CD4-positive, alpha-beta memory T cell (primary cell): Measurements from ENCODE around the gene UTP11. TPM values are rescaled to one million over a fixed set of nuclear protein-coding genes. Genes with fewer than 3 reads are reported as not detected.
A peak's percentile ranks its signal among the peaks of the same experiment; 100 is the strongest.

Experiments
- CTCF ChIA-PET: fragments of 350-600 bp; sonication (Branson Sonifier 250); formaldehyde crosslinking; loops from one replicate; lab custom pipeline; 2021; ENCODE audit warnings: inconsistent platforms; ENCODE audit not compliant: partially characterized antibody; lab: Charles Lee
- POLR2A ChIA-PET: fragments of 350-600 bp; sonication (Branson Sonifier 250); formaldehyde crosslinking; loops from one replicate; lab custom pipeline; 2021; ENCODE audit not compliant: partially characterized antibody; lab: Charles Lee
- DNase-seq, 5 donors: peaks; one replicate each; pipeline versions ENCODE4 v3.0.0 to v3.0.0-alpha.2; 2020 to 2022; ENCODE audit warnings: mixed read lengths in 1 of 5
- H3K27ac ChIP-seq: one replicate; pipeline ENCODE4 v1.7.0; 2013; ENCODE audit warnings: low read depth, low read length
- H3K27me3 ChIP-seq: 2 replicates; pipeline ENCODE4 v1.7.0; 2013; ENCODE audit warnings: mild to moderate bottlenecking, low read length, moderate library complexity; ENCODE audit not compliant: insufficient read depth
- H3K36me3 ChIP-seq: 2 replicates; pipeline ENCODE4 v1.7.0; 2013; ENCODE audit warnings: mild to moderate bottlenecking, low read length, moderate library complexity; ENCODE audit not compliant: insufficient read depth
- H3K4me1 ChIP-seq: 2 replicates; pipeline ENCODE4 v1.7.0; 2013; ENCODE audit warnings: mild to moderate bottlenecking, low read length, moderate library complexity; ENCODE audit not compliant: insufficient read depth
- H3K4me3 ChIP-seq, 2 donors: one replicate each; pipeline ENCODE4 v1.7.0; 2013; ENCODE audit warnings: low read length in 2 of 2, mild to moderate bottlenecking in 1 of 2
- H3K9me3 ChIP-seq, 2 donors: one replicate each; pipeline ENCODE4 v1.7.0; 2013; ENCODE audit warnings: low read length in 2 of 2, control low read depth in 1 of 2; ENCODE audit not compliant: control insufficient read depth in 1 of 2
- H3K27ac Mint-ChIP-seq, 7 donors: one replicate each; pipeline ENCODE4 v1.8.0; 2020 to 2021; ENCODE audit warnings: mixed read lengths in 7 of 7, mild to moderate bottlenecking in 6 of 7, inconsistent platforms in 3 of 7, moderate library complexity in 3 of 7
- H3K27me3 Mint-ChIP-seq, 2 donors: one replicate each; pipeline ENCODE4 v1.8.0; 2020 to 2021; ENCODE audit warnings: mixed read lengths in 2 of 2
- H3K36me3 Mint-ChIP-seq, 2 donors: one replicate each; pipeline ENCODE4 v1.8.0; 2020 to 2021; ENCODE audit warnings: mixed read lengths in 2 of 2, inconsistent platforms in 1 of 2, mild to moderate bottlenecking in 1 of 2
- H3K4me1 Mint-ChIP-seq, 4 donors: one replicate each; pipeline ENCODE4 v1.8.0; 2020 to 2021; ENCODE audit warnings: mixed read lengths in 4 of 4, mild to moderate bottlenecking in 1 of 4
- H3K4me3 Mint-ChIP-seq, 8 donors: one replicate each; pipeline ENCODE4 v1.8.0; 2020 to 2021; ENCODE audit warnings: mixed read lengths in 8 of 8, mild to moderate bottlenecking in 7 of 8, moderate library complexity in 6 of 8, inconsistent platforms in 3 of 8
- H3K9me3 Mint-ChIP-seq, 8 donors: one replicate each; pipeline ENCODE4 v1.8.0; 2020 to 2021; ENCODE audit warnings: mixed read lengths in 8 of 8, mild to moderate bottlenecking in 5 of 8, inconsistent platforms in 3 of 8, moderate library complexity in 1 of 8
- intact Hi-C: fragments of 100-400 bp; cut with micrococcal nuclease; formaldehyde crosslinking; loops from one replicate; pipeline ENCODE4 v1.15.1; 2023
- polyA plus RNA-seq, 2 donors: library from polyadenylated mRNA; unstranded; fragments of 300-500 nt; fragmentation: Illumina TruSeq; gene quantifications; one replicate each; pipeline ENCODE4 v1.2.3, GENCODE V29; 2021
- total RNA-seq, 2 experiments: library from RNA; stranded (reverse); gene quantifications; one replicate each; pipeline ENCODE4 v1.2.3, GENCODE V29; 2021

Gene UTP11
- total and polyA plus RNA-seq, 4 experiments from 2014 or later, result 17.3 to 21.9 (median 19.3) TPM

GRCh38 chr1:38039331-38040088, 27.0 kb downstream of the UTP11 start:
- no peak overlapping the region for H3K27ac Mint-ChIP-seq

DNA sequence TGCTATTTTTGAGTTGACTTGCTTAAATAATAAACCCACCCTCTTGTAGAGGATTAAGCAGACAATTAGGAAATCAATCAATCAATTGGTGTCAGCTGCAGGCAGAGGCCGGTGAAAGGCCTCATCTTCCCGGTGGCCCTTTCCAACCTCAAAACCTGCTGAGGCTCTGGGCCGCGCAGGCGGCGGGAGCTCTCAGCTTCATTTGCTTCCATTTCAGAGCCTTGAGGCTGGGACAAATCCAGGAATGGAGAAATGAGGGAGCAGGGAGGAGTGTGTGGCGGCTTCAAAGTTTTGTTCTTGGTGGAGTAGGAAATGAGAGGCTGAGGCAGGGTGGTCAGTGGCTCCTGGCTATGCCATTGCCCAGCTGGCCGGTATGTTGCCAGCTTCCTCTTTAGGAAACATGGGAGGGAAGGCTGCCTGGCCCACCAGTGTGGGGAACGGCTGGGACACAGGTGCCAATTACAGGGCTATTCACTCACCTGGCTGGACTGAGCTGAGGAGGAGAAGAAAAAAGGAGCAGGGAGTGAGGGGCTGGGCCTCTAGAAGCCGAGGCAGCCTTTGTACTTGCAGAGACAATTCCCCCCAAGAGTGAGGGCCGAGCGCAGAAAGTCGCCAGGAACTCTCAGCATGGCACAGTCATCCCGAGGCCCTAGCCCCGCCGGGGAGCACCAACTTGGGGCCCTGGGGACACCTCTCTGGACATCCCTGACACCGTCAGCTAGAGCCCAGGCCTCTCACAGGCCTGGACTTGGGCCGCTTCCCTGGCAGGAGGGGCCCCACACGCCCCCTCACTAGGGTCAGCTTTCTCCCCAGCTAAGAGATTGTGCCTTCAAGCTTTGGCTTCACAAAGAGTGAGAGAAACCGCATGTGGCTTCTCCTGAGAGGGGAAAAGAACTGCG, 29.7 kb downstream of the UTP11 start:
- H3K27me3 Mint-ChIP-seq, result peaks cover 26 to 44% of the 10 kb centered on the region in 2 donors
- H3K36me3 ChIP-seq, result no peaks in the 10 kb centered on the region
- H3K27ac Mint-ChIP-seq, result no peak overlapping the region
- H3K27ac ChIP-seq, result no peak overlapping the region
- no peak for DNase-seq
- intact Hi-C loops, result no loop called here
- no peak overlapping the region for H3K4me3 ChIP-seq
- ChIA-PET CTCF (interaction anchor here (0.9 kb wide), 1 partner anchor 10 kb away, joined by 3 read pairs; no protein-coding TSS in a partner anchor), POLR2A (interaction anchor here (0.8 kb wide), 1 partner anchor 12 kb away, joined by 3 read pairs; no protein-coding TSS in a partner anchor)
- H3K4me1 ChIP-seq, result peaks cover 18% of the 10 kb centered on the region
- H3K4me3 Mint-ChIP-seq, result peak overlapping the region in 1 of 8 donors; percentile 54
- H3K9me3 Mint-ChIP-seq, result peaks cover 0 to 1% (median 0%) of the 10 kb centered on the region in 8 donors
- H3K4me1 Mint-ChIP-seq, result peaks cover 2 to 22% (median 8%) of the 10 kb centered on the region in 4 donors
- no peaks in the 10 kb centered on the region for H3K36me3 Mint-ChIP-seq
- H3K27me3 ChIP-seq, result peaks cover 29% of the 10 kb centered on the region
- no peaks in the 10 kb centered on the region for H3K9me3 ChIP-seq

More at GRCh38 chr1:38039331-38040088, 27.0 kb downstream of the UTP11 start:
- Histone ChIP-seq H3K27ac (no peak overlapping the region), H3K27me3 (peaks cover 25% of the 10 kb centered on the region), H3K36me3 (no peaks in the 10 kb centered on the region), H3K4me1 (peaks cover 6% of the 10 kb centered on the region), H3K9me3 (no peaks in the 10 kb centered on the region), H3K4me3 (no peak overlapping the region)
- intact Hi-C loops, result no loop called here
- CTCF ChIA-PET, result interaction anchor here (1.7 kb wide), 1 partner anchor 20 kb away, joined by 4 read pairs; no protein-coding TSS in a partner anchor
- H3K4me1 Mint-ChIP-seq, result peaks cover 2 to 15% (median 6%) of the 10 kb centered on the region in 4 donors
- no peaks in the 10 kb centered on the region for H3K36me3 Mint-ChIP-seq
- DNase-seq, result no peak
- H3K27me3 Mint-ChIP-seq, result peaks cover 24 to 41% of the 10 kb centered on the region in 2 donors
- H3K9me3 Mint-ChIP-seq, result peaks cover 0 to 1% (median 0%) of the 10 kb centered on the region in 8 donors
- H3K4me3 Mint-ChIP-seq, result no peak overlapping the region
- POLR2A ChIA-PET, result no interaction called here

- intact Hi-C loops, result no loop called here
- H3K27me3 ChIP-seq, result peaks cover 29% of the 10 kb centered on the region
Measured at GRCh38 chr1:38043036-38043747, 30.7 kb downstream of the UTP11 start.

GRCh38 chr1:38044221-38045215, 32.0 kb downstream of the UTP11 start:
- Histone ChIP-seq H3K9me3 (no peaks in the 10 kb centered on the region), H3K27ac (no peak overlapping the region), H3K27me3 (peaks cover 29% of the 10 kb centered on the region), H3K4me1 (peaks cover 18% of the 10 kb centered on the region), H3K4me3 (peak overlapping the region in 1 of 2 donors; percentile 19), H3K36me3 (no peaks in the 10 kb centered on the region)
- peaks cover 25 to 40% of the 10 kb centered on the region in 2 donors for H3K27me3 Mint-ChIP-seq
- no peak for DNase-seq
- H3K4me1 Mint-ChIP-seq, result peaks cover 2 to 22% (median 8%) of the 10 kb centered on the region in 4 donors
- H3K9me3 Mint-ChIP-seq, result peaks cover 0 to 1% (median 0%) of the 10 kb centered on the region in 8 donors
- intact Hi-C loops, result no loop called here
- POLR2A ChIA-PET, result no interaction called here
- peak overlapping the region; percentile 63 to 89 (median 75) for H3K4me3 Mint-ChIP-seq
- H3K36me3 Mint-ChIP-seq, result no peaks in the 10 kb centered on the region
- peak overlapping the region in 1 of 7 donors; percentile 65 for H3K27ac Mint-ChIP-seq
- CTCF ChIA-PET, result no interaction called here

More at GRCh38 chr1:38043036-38043747, 30.7 kb downstream of the UTP11 start:
- ChIA-PET POLR2A (no interaction called here), CTCF (no interaction called here)
- Histone ChIP-seq H3K9me3 (no peaks in the 10 kb centered on the region), H3K4me3 (no peak overlapping the region), H3K4me1 (peaks cover 18% of the 10 kb centered on the region), H3K27ac (no peak overlapping the region), H3K36me3 (no peaks in the 10 kb centered on the region)
- DNase-seq, result no peak
- peaks cover 0 to 1% (median 0%) of the 10 kb centered on the region in 8 donors for H3K9me3 Mint-ChIP-seq
- H3K36me3 Mint-ChIP-seq, result no peaks in the 10 kb centered on the region
- peak overlapping the region in 1 of 7 donors; percentile 46 for H3K27ac Mint-ChIP-seq
- peaks cover 26 to 44% of the 10 kb centered on the region in 2 donors for H3K27me3 Mint-ChIP-seq
- H3K4me1 Mint-ChIP-seq, result peaks cover 2 to 22% (median 8%) of the 10 kb centered on the region in 4 donors
- peak overlapping the region in 5 of 8 donors; percentile 0 to 36 (median 29) for H3K4me3 Mint-ChIP-seq

GRCh38 chr1:38045401-38046332, 33.1 kb downstream of the UTP11 start:
- H3K27ac ChIP-seq, result no peak overlapping the region
- Mint-ChIP-seq H3K9me3 (peaks cover 0 to 1% (median 0%) of the 10 kb centered on the region in 8 donors), H3K36me3 (no peaks in the 10 kb centered on the region), H3K27ac (no peak overlapping the region), H3K27me3 (peaks cover 25 to 30% of the 10 kb centered on the region in 2 donors), H3K4me3 (peak overlapping the region in 7 of 8 donors; percentile 25 to 69 (median 45)), H3K4me1 (peaks cover 2 to 22% (median 8%) of the 10 kb centered on the region in 4 donors)
- CTCF ChIA-PET, result no interaction called here
- H3K9me3 ChIP-seq, result no peaks in the 10 kb centered on the region
- H3K27me3 ChIP-seq, result peaks cover 29% of the 10 kb centered on the region
- peak overlapping the region in 1 of 2 donors; percentile 22 for H3K4me3 ChIP-seq
- POLR2A ChIA-PET, result interaction anchor here (1.0 kb wide), 1 partner anchor 114 kb away, joined by 3 read pairs; no protein-coding TSS in a partner anchor
- no peaks in the 10 kb centered on the region for H3K36me3 ChIP-seq
- no peak for DNase-seq
- intact Hi-C loops, result no loop called here
- peaks cover 18% of the 10 kb centered on the region for H3K4me1 ChIP-seq
